K562 (cell line): ENCODE measurements around the gene TANGO6. TPM values are rescaled to one million over a fixed set of nuclear protein-coding genes. Genes with fewer than 3 reads are reported as not detected.

Source experiments
- AFF1 ChIP-seq, 2 experiments: fragments of 450-650 bp; IDR thresholded peaks; 2 replicates each; pipeline ENCODE4 v1.6.1; 2018; ENCODE audit warnings: mild to moderate bottlenecking in 2 of 2, low read depth in 1 of 2; ENCODE audit not compliant: partially characterized antibody in 2 of 2
- ATF4 ChIP-seq: fragments of 450-650 bp; formaldehyde crosslinking; IDR thresholded peaks from 2 replicates; pipeline ENCODE4 v1.4.0; 2022; ENCODE audit warnings: mild to moderate bottlenecking, moderate library complexity
- E2F1 ChIP-seq: sonication (generic); formaldehyde crosslinking; IDR thresholded peaks from 2 replicates; pipeline ENCODE4 v1.8.1; 2023; ENCODE audit warnings: mild to moderate bottlenecking, missing genetic modification reagents, moderate library complexity
- ETS2 ChIP-seq: IDR thresholded peaks from 2 replicates; pipeline ENCODE4 v1.6.1; 2016; ENCODE audit warnings: borderline replicate concordance, missing genetic modification characterization, mild to moderate bottlenecking, moderate library complexity, missing compliant biosample characterization; ENCODE audit not compliant: poor library complexity, severe bottlenecking
- KHSRP ChIP-seq: fragments of 450-650 bp; IDR thresholded peaks from 2 replicates; pipeline ENCODE4 v1.6.1; 2017
- SRSF9 ChIP-seq: fragments of 200-400 bp; formaldehyde crosslinking; IDR thresholded peaks from 2 replicates; pipeline ENCODE4 v1.6.1; 2017; ENCODE audit warnings: low read depth, low read length, borderline replicate concordance
- TAF1 ChIP-seq: IDR thresholded peaks from 2 replicates; pipeline ENCODE4 v1.6.1; 2011; ENCODE audit warnings: mild to moderate bottlenecking, low read length, moderate library complexity; ENCODE audit not compliant: insufficient read depth, control insufficient read depth, severe bottlenecking; ENCODE audit errors: extremely low read depth
- TAF7 ChIP-seq: fragments of 450-650 bp; IDR thresholded peaks from 2 replicates; pipeline ENCODE4 v1.6.1; 2016; ENCODE audit warnings: missing genetic modification characterization, missing compliant biosample characterization
- ZBTB2 ChIP-seq: fragments of 450-650 bp; IDR thresholded peaks from 2 replicates; pipeline ENCODE4 v1.6.1; 2016; ENCODE audit warnings: antibody characterized with exemption
- ZFP30 ChIP-seq: fragments of 250-450 bp; sonication (Bioruptor Pico); IDR thresholded peaks from 2 replicates; pipeline ENCODE4 v1.8.0; 2022; ENCODE audit warnings: moderate library complexity, mild to moderate bottlenecking, inconsistent platforms, borderline replicate concordance
- ZNF282 ChIP-seq: sonication (generic); formaldehyde crosslinking; IDR thresholded peaks from 2 replicates; pipeline ENCODE4 v1.8.1; 2023; ENCODE audit warnings: missing genetic modification reagents
- ZNF324 ChIP-seq: fragments of 250-450 bp; sonication (Bioruptor Pico); IDR thresholded peaks from 2 replicates; pipeline ENCODE4 v1.4.0; 2020; ENCODE audit warnings: mild to moderate bottlenecking
- ZNF79 ChIP-seq: fragments of 250-450 bp; sonication (Bioruptor Pico); IDR thresholded peaks from 2 replicates; pipeline ENCODE4 v1.4.0; 2020; ENCODE audit warnings: low read depth, mild to moderate bottlenecking, moderate library complexity
- polyA plus RNA-seq, 8 experiments: library from polyadenylated mRNA; depleted of rRNA in 4 of 8; stranded (reverse) in 5 of 8; unstranded in 3 of 8; fragments of >200 nt; fragmentation: Nextera tagmentation in 2 of 8; fragmentation: Illumina TruSeq in 1 of 8; extraction: Ambion mirVana in 2 of 8; extraction: Trizol in 1 of 8; gene quantifications; 2 replicates each; pipeline versions ENCODE4 v1.2.1 to v1.2.3, GENCODE V29; 2011 to 2014; ENCODE audit warnings: inconsistent platforms in 1 of 8, missing spikeins in 1 of 8
- total RNA-seq, 7 experiments: library from RNA; depleted of rRNA in 6 of 7; stranded (reverse); fragments of >200 nt in 6 of 7; fragmentation: Illumina TruSeq in 2 of 7; extraction: Trizol in 2 of 7; gene quantifications; 2 replicates each; pipeline versions ENCODE4 v1.2.1 to v1.2.3, GENCODE V29; 2011 to 2021; ENCODE audit warnings: low replicate concordance in 1 of 7
- TF ChIP-seq, protein P1 (sequence below): sonication (generic); formaldehyde crosslinking; IDR thresholded peaks from 2 replicates; pipeline ENCODE4 v1.8.0; 2022; ENCODE audit warnings: missing genetic modification reagents, mild to moderate bottlenecking, moderate library complexity, borderline replicate concordance
- TF ChIP-seq, protein P2 (sequence below), 2 experiments: IDR thresholded peaks; 2 replicates each; pipeline ENCODE4 v1.6.1; 2012; ENCODE audit warnings: improper control_type of control experiment in 2 of 2, low read depth in 2 of 2, low read length in 2 of 2, borderline replicate concordance in 1 of 2

TANGO6 gene
- total and polyA plus RNA-seq, 9 of the 15 experiments (the other 6 are each of a cell fraction or from before 2014, with no cell fraction given) = 1.6 to 15.2 (median 9.6) TPM

- TF ChIP-seq AFF1 (IDR thresholded peaks at IDR 0.05; ENCODE audit: low read depth in 1 of 2, partially characterized antibody in 2 of 2) = peak in 1 of 2 experiments; percentile 49
- TF ChIP-seq ETS2 (tag) = no peak
- peak; percentile 40; the same call in 1 of the 2 replicates for TF ChIP-seq ZBTB2
- peak; percentile 13 for TF ChIP-seq TAF1
- no peak for TF ChIP-seq E2F1
- no peak for TF ChIP-seq SRSF9
- no peak for TF ChIP-seq ZNF79 (CRISPR knock-in tag)
- TF ChIP-seq ZNF282 = peak; percentile 53; the same call in 1 of the 2 replicates
- no peak for TF ChIP-seq KHSRP
- TF ChIP-seq, protein P1, sequence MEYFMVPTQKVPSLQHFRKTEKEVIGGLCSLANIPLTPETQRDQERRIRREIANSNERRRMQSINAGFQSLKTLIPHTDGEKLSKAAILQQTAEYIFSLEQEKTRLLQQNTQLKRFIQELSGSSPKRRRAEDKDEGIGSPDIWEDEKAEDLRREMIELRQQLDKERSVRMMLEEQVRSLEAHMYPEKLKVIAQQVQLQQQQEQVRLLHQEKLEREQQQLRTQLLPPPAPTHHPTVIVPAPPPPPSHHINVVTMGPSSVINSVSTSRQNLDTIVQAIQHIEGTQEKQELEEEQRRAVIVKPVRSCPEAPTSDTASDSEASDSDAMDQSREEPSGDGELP (CRISPR knock-in tag) = 0 out of 2 replicates have a peak, but pooled peaks have one; percentile 4
- no peak for TF ChIP-seq ZNF324
- TF ChIP-seq, protein P2, sequence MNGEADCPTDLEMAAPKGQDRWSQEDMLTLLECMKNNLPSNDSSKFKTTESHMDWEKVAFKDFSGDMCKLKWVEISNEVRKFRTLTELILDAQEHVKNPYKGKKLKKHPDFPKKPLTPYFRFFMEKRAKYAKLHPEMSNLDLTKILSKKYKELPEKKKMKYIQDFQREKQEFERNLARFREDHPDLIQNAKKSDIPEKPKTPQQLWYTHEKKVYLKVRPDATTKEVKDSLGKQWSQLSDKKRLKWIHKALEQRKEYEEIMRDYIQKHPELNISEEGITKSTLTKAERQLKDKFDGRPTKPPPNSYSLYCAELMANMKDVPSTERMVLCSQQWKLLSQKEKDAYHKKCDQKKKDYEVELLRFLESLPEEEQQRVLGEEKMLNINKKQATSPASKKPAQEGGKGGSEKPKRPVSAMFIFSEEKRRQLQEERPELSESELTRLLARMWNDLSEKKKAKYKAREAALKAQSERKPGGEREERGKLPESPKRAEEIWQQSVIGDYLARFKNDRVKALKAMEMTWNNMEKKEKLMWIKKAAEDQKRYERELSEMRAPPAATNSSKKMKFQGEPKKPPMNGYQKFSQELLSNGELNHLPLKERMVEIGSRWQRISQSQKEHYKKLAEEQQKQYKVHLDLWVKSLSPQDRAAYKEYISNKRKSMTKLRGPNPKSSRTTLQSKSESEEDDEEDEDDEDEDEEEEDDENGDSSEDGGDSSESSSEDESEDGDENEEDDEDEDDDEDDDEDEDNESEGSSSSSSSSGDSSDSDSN (IDR thresholded peaks at IDR 0.05; ENCODE audit: borderline replicate concordance in 1 of 2, low read depth in 2 of 2, low read length in 2 of 2) = peak in 1 of 2 experiments; percentile 73; a peak in 1 of 4 replicates
- no peak for TF ChIP-seq ZFP30 (CRISPR knock-in tag)
- TF ChIP-seq ATF4 (CRISPR knock-in tag) = 0 out of 2 replicates have a peak, but pooled peaks have one; percentile 34
- TF ChIP-seq TAF7 (tag) = peak; percentile 77
Observed at GRCh38 chr16:69131839-69132423, 288.6 kb downstream of the TANGO6 start (continued).
